Smooth muscle cell of the umbilical artery (primary cell): ENCODE measurements around the gene CSNK2A1. TPM values are rescaled to one million over a fixed set of nuclear protein-coding genes. Genes with fewer than 3 reads are reported as not detected.

Source experiments
- total RNA-seq: library from RNA; depleted of rRNA; stranded (reverse); fragments of >200 nt; gene quantifications from 2 replicates; pipeline ENCODE4 v1.2.3, GENCODE V29; 2014

Gene CSNK2A1
- 118 and 242 TPM in 2 replicates for total RNA-seq

DNA sequence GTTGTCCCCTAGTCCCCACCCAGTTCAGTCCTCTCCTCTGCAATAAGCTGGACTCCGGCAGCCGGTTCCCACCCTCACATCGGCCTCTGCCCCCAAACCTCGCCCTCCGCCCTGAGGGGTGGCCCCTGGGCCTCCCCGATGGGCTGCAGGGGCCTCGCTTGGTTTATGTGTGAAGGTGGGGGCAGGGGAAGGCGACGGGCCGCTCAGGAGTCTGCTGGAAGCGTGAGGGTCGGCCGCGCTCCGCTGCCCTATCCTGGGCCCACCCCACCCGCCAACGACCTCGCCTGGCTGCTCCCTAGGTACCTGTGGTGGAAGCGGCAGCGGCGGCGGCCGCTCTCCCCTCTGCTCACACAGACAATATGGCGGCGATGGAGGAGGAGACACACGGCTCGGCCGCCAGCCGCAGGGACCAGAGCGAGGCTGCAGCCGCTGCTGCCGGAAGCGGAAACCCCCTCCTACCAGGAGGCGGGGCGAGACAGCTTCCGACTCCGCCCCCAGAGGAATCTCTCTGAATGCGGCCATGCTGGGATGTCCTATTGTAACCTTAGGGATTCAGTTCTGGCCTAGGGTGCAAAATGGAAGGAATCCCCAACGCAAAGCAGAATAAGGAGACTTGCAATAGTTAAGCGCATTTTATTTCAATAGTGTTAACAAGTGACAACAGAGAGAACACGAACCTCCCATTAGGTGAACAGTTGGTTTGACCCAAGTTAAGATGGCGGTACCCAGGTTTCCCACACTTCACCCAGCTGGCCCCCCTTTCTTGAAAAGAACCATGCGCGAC lies at the start of gene CSNK2A1:
Gene CSNK2A1, minus strand, starts transcription at position 422 of the 784 bp plus-strand sequence. CDS start 35,239 bp downstream, outside the sequence.

GRCh38 chr20:462199-462991 lies 81.2 kb downstream of the CSNK2A1 start, which contains the start of gene TBC1D20:
TSS of gene TBC1D20 (minus strand) at chr20:462533. CDS start at chr20:462405, 128 bp downstream.

Other genes starting within 250 kb of the CSNK2A1 start
- 9.6 and 11.3 TPM in 2 replicates for gene ZCCHC3, start 246.2 kb downstream of the CSNK2A1 start, total RNA-seq
- 4.8 and 8.9 TPM in 2 replicates for gene SOX12, start 218.2 kb downstream of the CSNK2A1 start, total RNA-seq
- 24.9 and 40.3 TPM in 2 replicates for gene NRSN2, start 196.7 kb downstream of the CSNK2A1 start, total RNA-seq
- 45.9 and 69.5 TPM in 2 replicates for gene TRIB3, start 163.0 kb downstream of the CSNK2A1 start, total RNA-seq
- 65.0 and 82.0 TPM in 2 replicates for gene RBCK1, start 135.5 kb downstream of the CSNK2A1 start, total RNA-seq
- 45.7 and 45.8 TPM in 2 replicates for gene TBC1D20, start 81.3 kb downstream of the CSNK2A1 start, total RNA-seq
- gene TCF15, start 66.5 kb upstream of the CSNK2A1 start, total RNA-seq, result not detected in 2 replicates
- gene SRXN1, start 109.4 kb upstream of the CSNK2A1 start, total RNA-seq, result 57.9 and 82.7 TPM in 2 replicates
- gene SCRT2, start 132.0 kb upstream of the CSNK2A1 start, total RNA-seq, result not detected in 2 replicates
- gene SLC52A3, start 224.7 kb upstream of the CSNK2A1 start, total RNA-seq, result not detected in 2 replicates